CD4-positive, alpha-beta T cell treated with Interleukin-10 for 1 hour (primary cell): ENCODE data around the gene PRSS8.
A peak's percentile ranks its signal among the peaks of the same experiment; 100 is the strongest.

Experiments
- DNase-seq: peaks from one replicate; pipeline ENCODE4 v3.0.0-alpha.2; 2020

PRSS8 gene

DNA sequence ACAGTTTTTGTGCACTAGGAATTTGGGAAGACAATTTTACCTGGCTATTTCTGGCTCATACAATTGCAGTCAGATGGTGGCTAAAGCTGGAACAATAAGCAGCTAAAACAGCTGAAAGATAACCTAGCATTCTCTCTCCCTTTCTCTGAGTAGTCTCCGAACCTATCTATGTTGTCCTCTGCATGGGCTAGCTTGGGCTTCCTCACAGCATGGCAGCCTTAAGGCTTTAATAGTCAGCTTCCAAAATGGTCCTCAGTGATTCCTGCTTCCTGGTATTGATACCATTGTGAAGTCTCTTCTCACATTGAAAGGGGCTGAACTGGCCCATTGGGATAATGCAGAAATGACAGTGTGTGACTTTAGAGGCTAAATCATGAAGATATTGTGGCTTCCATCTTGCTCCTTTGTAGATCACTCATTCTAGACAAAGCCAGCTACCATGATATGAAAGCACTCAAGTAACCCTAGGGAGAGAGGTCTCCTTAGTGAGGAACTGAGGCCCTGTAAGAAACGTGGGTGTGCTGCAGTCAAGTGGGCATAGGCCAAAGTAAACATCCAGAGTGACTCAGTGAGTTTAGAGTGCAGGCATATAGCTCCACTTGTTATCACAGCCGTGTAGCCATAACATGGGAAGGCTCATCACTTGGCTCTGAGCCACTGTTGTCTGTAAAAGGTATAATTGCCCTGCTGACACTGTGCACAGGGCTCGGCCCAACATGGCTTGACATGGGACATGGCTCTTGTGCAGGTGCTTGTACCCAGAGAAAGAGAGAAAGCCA lies 35.5 kb downstream of the PRSS8 start:
- DNase-seq, result no peak

DNA sequence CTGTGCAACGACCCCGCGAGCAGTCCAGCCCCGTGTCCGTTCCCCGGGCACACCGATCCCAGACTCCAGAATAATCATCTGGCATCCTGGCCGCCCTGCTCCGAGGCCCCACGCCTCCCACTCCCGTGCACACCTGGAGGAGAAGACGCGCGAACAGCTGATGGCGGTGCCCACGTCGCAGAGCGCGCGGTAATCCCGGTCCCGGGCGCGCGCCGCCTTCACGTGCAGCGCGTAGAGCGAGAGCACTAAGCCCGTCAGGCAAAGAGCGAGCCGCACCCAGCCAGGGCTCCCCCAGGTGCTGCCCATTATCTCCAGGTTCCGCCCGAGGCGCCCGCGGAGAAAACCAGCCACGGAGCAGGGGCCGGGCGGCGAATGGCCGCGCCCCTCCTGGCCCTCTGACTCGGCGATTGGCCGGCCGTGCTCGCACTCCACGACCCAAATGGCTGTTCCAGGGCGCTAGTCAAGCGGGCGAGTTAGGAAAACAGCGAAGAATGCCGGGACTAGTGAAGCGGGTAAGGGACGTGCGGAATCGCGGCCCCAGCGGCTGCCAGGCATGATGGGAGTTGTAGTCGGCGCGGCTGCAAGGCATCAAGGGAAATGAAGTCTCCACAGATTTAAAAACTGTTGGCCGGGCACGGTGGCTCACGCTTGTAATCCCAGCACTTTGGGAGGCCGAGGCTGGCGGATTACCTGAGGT lies 41.0 kb downstream of the PRSS8 start, which contains the start of gene VKORC1:
TSS of gene VKORC1 (minus strand) at position 374 of the 697 bp plus-strand sequence. CDS start at position 306, 68 bp downstream.
- peak; percentile 91 for DNase-seq

DNA sequence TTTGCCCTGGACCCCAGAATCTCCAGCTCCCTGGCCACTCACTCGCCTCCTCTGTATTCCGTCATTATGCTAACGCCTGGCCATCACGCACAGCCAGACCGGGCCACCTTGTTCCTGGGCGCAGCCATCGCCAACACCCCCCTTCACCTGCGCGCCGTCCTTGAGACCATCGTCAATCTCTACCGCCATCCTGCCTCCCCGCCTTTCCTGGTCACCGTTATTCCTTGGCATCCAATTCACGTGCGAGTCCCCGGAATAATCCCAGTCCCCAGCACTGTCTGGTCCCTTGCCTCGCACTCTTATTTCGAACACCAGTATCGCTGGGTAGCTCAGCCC lies 41.5 kb downstream of the PRSS8 start:
- no peak for DNase-seq

DNA sequence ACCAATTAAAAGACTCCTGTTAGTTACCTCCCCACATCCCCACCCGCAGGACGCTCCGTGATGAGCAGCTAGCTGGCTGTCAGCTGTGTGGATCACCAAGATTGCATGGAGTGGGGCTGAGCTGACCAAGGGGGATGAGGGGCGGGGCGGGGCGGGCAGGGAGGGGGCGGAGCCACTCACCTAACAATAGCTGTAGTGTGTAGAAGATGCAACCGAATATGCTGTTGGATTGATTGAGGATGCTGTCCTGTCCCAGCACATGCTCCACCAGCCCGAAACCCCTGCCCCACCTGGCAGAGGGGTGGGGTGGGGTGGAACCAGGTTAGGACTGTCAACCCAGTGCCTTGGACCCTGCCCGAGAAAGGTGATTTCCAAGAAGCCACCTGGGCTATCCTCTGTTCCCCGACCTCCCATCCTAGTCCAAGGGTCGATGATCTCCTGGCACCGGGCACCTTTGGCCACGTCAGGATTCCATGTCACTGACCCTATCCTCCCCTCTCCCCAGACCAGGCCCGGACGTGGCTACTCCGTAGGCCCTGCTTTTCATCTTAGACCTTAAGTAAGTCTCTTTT lies 42.3 kb downstream of the PRSS8 start:
- no peak for DNase-seq

DNA sequence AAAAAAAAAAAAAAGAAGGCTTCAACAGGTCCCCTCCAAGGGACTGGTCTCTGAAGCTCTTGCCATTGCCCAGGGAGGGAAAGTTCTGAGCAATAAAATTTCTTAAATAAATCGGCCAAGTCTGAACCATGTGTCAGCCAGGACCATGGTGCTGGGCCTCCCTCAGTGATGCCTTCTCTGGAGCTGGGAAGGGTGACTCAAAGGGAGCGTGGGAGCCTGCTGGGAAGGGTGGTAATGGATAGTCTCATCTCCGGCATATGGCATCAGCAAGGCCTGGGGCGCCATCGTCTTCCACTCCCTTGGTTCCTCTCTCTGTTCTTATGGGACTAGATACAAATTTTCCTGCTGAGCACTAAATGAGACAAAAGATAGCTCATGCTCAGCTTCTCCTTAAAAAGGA lies 43.2 kb downstream of the PRSS8 start:
- no peak for DNase-seq

DNA sequence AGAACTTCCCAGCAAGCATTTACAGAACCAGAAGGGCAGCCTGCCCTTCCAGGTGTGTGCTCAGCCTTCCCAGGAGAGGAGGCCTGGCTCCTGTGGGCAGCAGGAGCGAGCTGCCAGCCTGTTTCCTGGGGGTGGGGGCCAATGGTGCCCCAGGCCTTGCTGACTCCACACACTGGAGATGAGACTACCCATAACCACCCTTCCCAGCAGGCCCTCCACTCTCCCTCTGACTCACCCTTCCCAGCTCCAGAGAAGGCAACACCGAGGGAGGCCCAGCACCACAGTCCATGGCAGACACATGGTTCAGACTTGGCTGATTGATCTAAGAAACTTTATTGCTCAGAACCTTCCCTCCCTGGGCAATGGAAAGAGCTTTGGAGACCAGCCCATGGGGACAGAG lies 45.0 kb downstream of the PRSS8 start:
- DNase-seq, result no peak

DNA sequence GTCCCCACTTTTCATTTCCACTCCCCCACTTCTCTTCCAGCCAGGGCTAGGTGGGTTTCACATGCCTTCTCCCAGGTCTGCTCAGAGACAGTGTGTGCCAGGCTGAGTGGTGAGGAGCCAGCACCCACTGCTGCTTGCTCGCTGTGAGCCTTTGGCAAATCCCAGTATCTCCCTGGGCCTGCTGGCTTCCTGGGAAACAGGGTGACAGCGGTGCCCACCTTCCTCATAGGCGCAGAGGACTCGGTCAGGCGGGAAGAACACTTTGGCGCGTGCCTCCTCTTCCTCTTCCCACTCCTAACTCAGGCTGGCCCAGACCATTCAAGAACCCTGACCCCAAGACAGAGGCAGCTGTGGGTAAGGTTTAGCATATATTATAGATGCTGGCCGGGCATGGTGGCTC lies 46.3 kb downstream of the PRSS8 start:
- no peak for DNase-seq

DNA sequence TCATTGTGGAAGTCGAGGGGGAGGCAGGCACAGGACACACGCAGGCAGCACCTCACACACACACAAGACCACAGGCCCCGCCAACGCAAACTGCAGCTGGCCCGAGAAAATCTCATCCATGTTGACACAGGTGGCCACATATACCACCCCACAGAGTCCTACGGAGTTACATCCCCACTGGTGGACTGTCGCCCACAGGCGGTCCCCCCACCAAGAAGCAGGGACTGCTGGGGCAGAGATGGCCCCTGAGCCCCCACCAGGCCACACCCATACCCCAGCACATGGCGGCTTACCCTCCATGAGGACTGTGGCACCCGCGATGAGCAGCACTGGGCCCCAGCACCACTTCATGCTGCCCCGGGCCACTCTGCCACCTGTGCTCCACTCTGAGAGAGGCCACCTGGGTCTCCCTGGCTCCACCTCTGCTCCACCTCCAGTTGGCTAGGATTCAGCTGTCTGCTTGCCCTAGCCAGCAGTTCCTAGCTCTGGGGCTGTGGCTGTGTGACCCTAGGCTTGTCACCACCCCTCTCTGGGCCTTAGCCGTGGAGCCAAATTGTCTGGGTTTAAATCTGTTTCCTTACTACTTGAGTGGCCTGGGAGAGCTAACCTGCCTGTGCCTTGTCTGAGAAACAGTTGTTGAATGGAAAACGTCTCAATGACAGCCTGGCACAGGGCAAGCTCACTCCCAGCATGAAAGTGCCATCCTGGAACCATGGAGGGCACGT lies 46.9 kb downstream of the PRSS8 start, which contains the start of gene PRSS53:
TSS of gene PRSS53 (minus strand) at position 485 of the 725 bp plus-strand sequence. CDS start at position 351, 134 bp downstream.
- no peak for DNase-seq

DNA sequence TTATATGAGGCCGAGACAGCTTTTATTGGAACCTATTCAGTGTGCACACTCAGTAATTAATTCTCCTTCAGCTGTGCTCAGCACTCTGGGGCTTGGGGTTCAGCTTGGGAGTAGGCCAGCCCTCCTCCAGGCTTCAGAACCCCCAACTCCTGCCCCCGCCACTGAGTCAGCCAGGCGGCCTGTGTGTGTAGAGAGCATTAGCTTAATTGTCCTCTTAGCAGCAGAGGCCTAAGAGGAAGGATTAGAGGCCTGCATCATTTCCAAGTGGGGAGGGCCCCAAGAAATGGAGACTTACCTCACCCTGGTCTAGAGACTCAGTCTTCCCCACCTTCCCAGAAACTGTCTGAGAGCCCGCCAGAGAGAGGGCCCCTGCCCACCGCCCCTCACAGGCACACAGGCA lies 47.6 kb downstream of the PRSS8 start:
- DNase-seq, result no peak

DNA sequence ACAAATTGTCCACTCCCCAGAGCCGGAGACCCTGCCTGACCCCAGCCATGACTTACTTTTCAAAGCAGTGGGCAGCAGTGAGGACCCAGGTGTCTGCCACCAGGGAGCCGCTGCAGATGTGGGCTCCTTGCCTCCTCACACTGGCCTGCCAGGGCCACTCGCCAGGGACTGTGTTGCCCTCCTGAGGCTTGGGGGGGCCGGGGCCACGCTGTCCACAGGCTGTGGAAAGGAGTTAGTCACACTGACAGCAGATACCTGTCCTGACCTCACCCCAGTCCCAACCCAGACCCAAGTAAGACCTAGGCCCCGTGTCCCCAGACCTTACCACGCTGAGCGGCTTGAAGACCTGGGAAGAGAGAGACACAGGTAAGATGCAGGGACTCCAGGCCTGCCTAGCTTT lies 48.0 kb downstream of the PRSS8 start:
- DNase-seq, result no peak

DNA sequence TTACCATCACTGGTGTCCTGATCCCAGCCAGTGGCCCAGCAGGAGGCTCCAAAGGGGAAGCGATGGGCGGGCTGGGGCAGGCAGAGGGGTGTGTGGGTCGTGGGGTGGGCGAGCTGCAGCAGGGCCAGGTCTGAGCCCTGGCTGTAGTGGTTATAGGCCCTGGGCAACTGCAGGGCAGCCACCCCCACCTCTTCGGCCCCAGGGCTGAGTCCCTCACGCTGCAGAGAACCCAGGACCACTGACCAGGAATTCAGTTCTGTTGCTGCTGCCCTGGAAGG lies 49.0 kb downstream of the PRSS8 start:
- no peak for DNase-seq

DNA sequence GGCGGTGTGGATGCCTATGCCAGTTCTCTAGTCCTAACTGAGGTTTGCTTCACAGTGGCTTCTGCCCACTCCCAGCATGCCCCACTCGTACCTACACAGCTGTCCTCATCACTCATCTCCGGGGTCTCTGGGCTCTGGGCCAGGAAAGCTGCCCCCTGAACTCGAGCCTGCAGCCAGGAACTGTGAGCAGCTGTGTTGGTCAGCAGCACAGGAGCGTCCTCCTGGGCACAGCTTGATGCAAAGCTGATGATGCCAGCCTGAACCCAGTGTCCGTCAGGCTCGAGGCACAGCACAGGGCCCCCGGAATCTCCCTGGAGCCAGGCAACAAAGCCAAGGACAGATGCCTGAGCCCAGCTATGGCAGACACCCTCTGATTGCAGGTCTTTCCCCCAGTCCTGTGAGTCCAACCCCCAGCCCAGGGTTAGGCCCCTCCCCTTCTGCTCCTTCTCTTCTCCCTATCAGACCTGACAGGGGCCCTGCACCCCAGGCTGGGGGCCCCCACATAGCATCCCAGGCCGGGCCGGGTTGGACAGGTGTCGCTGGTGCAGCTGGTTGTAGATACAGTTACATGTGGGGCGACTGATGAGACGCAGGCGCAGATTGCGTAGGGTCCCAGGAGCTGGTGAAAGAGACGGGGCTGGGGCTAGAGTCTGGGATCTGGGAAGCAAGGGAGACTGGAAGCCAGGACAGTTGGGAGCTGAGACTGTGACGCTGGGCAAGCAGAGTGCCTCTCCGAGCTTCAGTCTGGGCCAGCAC lies 49.5 kb downstream of the PRSS8 start:
- DNase-seq, result no peak

DNA sequence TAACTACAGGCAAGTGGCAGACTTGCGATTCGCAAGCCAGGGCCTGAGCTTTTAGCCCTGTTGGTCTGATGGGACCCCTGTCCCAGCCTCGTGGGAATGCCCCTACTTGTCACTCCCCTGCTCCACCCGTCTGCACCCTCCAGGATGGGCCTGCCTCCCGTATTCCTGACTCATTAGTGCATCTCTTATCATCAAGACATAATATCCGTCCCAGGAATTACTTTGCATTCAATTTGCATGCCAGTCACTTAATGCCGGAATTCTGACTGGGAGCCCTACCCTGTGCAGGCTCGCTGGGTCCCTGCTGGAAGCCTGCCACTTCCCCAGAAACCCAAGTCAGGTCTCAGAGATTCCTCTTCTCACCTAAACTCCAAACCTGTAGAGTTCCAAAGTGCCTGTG lies 50.1 kb downstream of the PRSS8 start:
- DNase-seq, result no peak

DNA sequence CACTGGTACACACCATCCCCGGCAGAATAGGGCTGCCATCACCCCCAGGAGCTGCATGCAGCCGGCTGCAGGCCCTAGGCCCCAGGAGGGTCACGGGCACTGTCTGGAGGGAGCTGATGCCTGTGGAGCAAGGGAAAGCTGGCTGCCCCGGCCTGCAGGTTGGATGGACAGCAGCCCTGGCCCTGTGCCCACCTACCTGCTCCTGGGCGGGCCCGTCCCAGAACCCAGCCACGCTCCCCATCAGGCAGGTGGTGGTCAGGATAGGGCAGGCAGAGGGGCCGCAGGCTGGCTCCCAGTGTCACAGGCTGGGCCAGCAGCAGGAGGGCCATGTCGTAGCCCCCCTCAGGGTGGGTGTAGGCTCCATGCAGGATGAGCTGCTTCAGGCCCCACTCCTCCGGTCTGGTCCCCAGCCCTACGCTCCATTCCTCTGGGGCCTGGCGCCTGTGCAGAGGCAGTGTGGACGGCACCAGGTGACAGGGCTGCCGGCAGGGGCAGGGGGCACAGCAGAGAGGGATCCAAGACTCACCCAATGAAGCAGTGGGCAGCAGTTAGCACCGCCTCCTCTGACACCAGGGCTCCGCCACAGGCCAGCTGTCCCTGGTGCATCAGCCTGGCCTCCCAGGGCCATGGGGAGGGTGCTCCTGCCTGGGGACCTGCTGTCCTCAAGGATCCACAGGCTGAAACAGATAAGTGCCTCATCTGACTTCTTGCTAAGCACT lies 50.8 kb downstream of the PRSS8 start:
- DNase-seq, result no peak

DNA sequence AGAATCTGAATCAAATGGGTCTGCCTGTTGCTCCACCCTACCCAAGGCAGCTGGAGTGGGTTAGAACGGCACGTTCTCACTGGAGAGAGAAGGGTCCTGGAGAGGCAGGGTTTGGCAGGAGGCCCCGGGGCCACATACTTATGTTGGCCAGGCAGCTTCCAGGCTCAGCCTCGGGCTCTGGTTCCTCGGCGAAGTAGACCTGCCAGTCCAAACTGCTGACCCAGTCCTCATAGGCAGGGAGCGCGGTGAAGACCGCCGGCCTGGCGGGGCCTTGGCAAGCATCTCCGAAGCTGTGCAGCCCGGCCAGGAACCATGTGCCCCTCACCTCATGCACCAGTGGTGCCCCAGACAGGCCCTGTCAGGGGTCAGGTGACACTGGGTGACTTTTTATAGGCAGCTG lies 51.5 kb downstream of the PRSS8 start:
- no peak for DNase-seq

DNA sequence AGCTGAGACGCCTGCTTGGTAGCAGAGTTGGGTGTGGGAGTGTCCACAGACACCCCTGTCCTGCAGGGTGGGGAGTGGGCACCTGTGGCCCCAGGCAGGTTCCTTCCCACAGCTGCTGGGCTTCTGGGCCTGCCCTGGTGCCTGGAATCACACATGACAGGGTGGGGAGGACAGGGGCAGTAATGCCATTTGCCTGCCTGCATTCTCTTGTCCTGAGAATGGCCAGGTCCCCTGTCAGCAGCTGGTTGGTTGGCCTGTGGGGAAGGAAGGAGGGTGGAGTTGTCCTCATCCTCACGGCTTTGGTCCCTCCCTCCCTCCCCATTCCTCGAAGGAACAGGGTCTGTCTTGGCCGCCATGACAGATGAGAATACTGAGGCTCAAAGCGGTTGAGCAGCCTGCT lies 52.0 kb downstream of the PRSS8 start:
- DNase-seq, result no peak

DNA sequence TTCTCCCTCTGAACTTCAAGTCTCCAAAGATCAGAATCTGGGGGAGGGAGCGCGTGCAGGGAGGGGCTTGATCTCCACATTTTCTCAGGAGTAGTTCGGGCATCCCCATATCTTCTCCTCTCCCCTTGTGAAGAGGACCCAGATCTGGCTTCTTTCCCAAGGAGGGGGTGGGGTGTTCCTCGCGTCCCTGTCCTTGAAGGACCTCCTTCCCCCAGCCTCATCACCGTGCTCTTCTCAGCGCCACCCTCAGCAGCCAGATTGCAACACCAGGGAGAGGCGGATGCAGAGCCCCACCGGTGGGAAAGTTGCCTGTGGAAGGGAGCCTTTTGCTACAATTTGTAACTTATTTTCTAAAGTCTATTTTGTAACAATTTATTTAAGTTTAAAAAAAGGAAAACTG lies 52.4 kb downstream of the PRSS8 start:
- no peak for DNase-seq

DNA sequence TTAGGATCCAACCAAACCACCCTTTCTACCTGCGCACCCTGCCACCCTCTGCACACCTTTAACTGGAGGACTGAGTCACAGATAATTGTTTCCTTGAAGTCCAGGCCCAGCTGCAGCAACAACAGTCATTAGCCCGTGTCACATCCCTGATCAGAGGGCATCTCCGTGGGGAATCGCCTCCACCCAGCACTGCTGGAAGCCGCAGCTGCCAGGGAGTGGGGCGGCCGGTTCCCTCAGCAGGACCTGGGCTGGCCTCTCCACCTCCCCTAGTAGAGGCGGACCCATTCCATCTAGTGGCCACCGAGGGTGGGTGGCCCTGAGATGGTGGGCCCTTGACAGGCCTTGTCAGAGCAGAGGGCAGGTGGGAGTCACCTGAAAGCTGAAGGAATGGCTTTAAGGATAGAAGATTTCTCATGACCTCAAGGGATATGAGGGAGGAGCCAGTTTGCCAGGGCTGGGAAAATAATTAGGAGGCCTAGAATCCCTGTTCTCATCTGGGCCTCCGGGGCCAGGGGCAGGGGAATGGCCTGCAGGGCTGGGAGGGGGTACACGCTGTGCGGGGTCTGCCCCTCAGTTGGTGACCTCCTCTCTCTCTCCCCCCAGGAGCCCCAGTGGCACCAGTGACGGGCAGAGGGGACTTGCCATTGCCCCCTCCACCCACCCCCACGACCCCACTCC lies 53.0 kb downstream of the PRSS8 start:
- no peak for DNase-seq
